Upper lobe of left lung (tissue), 4 donors: ENCODE measurements around the gene SLC45A3.

Source experiments
- CTCF ChIP-seq, 6 experiments: fragments of 450-650 bp in 4 of 6; fragments of 200-600 bp in 2 of 6; sonication (generic) in 2 of 6; IDR thresholded peaks; one replicate each; pipeline ENCODE4 v1.5.1; 2016 to 2019; ENCODE audit warnings: antibody characterized with exemption in 6 of 6
- POLR2A ChIP-seq, 4 donors: fragments of 450-650 bp; IDR thresholded peaks; one replicate each; pipeline ENCODE4 v1.5.1; 2016 to 2017; ENCODE audit warnings: antibody characterized with exemption in 4 of 4, mild to moderate bottlenecking in 2 of 4
- POLR2AphosphoS5 ChIP-seq, 2 donors: sonication (generic); formaldehyde crosslinking; IDR thresholded peaks; one replicate each; pipeline ENCODE4 v1.5.1; 2017; ENCODE audit warnings: antibody characterized with exemption in 2 of 2

- no peak for TF ChIP-seq CTCF (IDR thresholded peaks at IDR 0.05)
- TF ChIP-seq POLR2AphosphoS5 (IDR thresholded peaks at IDR 0.05), result no peak
- no peak for TF ChIP-seq POLR2A (IDR thresholded peaks at IDR 0.05)
Observed at GRCh38 chr1:205670611-205671430, 9.5 kb downstream of the SLC45A3 start.
